Measurements from ENCODE around the gene HPX. TPM values are rescaled to one million over a fixed set of nuclear protein-coding genes. Genes with fewer than 3 reads are reported as not detected.
A peak's percentile ranks its signal among the peaks of the same experiment; 100 is the strongest.

HPX gene
- total RNA-seq, 1 donor from 2014 or later = 3.4 TPM

- DNase-seq (ENCODE audit: low spot score) = no peak
Measured at GRCh38 chr11:6391537-6392134, 49.2 kb downstream of the HPX start.

GRCh38 chr11:6390718-6391469 lies 49.9 kb downstream of the HPX start:
- no peak for DNase-seq (ENCODE audit: low spot score)

GRCh38 chr11:6389905-6390717 lies 50.7 kb downstream of the HPX start, which contains the start of gene SMPD1:
Gene SMPD1, plus strand, starts transcription at chr11:6390474. Its CDS starts 125 bp downstream, at chr11:6390599.
- peak; percentile 95 for DNase-seq (ENCODE audit: low spot score)

- no peak for DNase-seq (ENCODE audit: low spot score)
Measured at GRCh38 chr11:6388748-6389147, 52.0 kb downstream of the HPX start.

- DNase-seq (ENCODE audit: low spot score) = no peak
Measured at GRCh38 chr11:6387811-6388599, 52.8 kb downstream of the HPX start.

- DNase-seq (ENCODE audit: low spot score) = peak; percentile 50
Measured at GRCh38 chr11:6385046-6385777, 55.6 kb downstream of the HPX start.

Other genes with a start within 250 kb of the HPX start
- not detected for gene OR52W1, start 241.8 kb downstream of the HPX start, total RNA-seq (ENCODE audit: insufficient read depth, low replicate concordance)
- not detected for gene C11orf42, start 235.4 kb downstream of the HPX start, total RNA-seq (ENCODE audit: insufficient read depth, low replicate concordance)
- gene FHIP1B, start 206.4 kb downstream of the HPX start, total RNA-seq (ENCODE audit: insufficient read depth, low replicate concordance) = 11.6 TPM
- not detected for gene CNGA4, start 201.9 kb downstream of the HPX start, total RNA-seq (ENCODE audit: insufficient read depth, low replicate concordance)
- gene CCKBR, start 181.1 kb downstream of the HPX start, total RNA-seq (ENCODE audit: insufficient read depth, low replicate concordance) = not detected
- gene CAVIN3, start 120.5 kb downstream of the HPX start, total RNA-seq (ENCODE audit: insufficient read depth, low replicate concordance) = 177 TPM
- gene SMPD1, start 50.5 kb downstream of the HPX start, total RNA-seq (ENCODE audit: insufficient read depth, low replicate concordance) = 18.1 TPM
- 28.9 TPM for gene APBB1, start 21.9 kb downstream of the HPX start, total RNA-seq (ENCODE audit: insufficient read depth, low replicate concordance)
- gene TRIM3, start 33.0 kb upstream of the HPX start, total RNA-seq (ENCODE audit: insufficient read depth, low replicate concordance) = 49.8 TPM
- 33.2 TPM for gene ARFIP2, start 40.3 kb upstream of the HPX start, total RNA-seq (ENCODE audit: insufficient read depth, low replicate concordance)
- 26.7 TPM for gene TIMM10B, start 40.5 kb upstream of the HPX start, total RNA-seq (ENCODE audit: insufficient read depth, low replicate concordance)
- 9.1 TPM for gene DNHD1, start 56.3 kb upstream of the HPX start, total RNA-seq (ENCODE audit: insufficient read depth, low replicate concordance)
- 10.6 TPM for gene RRP8, start 162.6 kb upstream of the HPX start, total RNA-seq (ENCODE audit: insufficient read depth, low replicate concordance)
- gene ILK, start 162.8 kb upstream of the HPX start, total RNA-seq (ENCODE audit: insufficient read depth, low replicate concordance) = 296 TPM
- gene TAF10, start 171.2 kb upstream of the HPX start, total RNA-seq (ENCODE audit: insufficient read depth, low replicate concordance) = 15.4 TPM
- gene TPP1, start 178.4 kb upstream of the HPX start, total RNA-seq (ENCODE audit: insufficient read depth, low replicate concordance) = 59.7 TPM
- 37.6 TPM for gene DCHS1, start 214.8 kb upstream of the HPX start, total RNA-seq (ENCODE audit: insufficient read depth, low replicate concordance)
- gene MRPL17, start 242.4 kb upstream of the HPX start, total RNA-seq (ENCODE audit: insufficient read depth, low replicate concordance) = 55.4 TPM